ENCODE measurements around the gene COL4A4.

DNA sequence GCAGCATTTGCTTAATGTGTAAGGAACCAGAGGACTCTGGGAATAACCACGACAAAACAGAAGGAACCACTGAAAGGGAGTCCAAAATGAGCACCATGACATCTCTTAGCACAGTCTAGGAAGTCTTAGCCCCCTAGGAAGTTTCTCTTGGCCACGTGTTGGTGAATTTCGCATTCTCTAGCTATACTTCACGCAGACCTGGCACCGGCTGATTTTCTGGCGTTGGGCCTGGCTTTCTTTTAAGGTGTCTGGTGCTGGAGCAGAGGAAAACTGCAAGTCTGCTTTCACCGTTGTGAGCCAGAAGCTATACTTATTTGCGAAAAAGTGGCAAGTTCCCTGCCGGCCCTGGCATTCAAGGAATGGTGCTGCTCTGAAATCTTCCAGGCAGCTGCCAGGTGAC is 156.9 kb downstream of the COL4A4 start:
- TF ChIP-seq, protein P1, sequence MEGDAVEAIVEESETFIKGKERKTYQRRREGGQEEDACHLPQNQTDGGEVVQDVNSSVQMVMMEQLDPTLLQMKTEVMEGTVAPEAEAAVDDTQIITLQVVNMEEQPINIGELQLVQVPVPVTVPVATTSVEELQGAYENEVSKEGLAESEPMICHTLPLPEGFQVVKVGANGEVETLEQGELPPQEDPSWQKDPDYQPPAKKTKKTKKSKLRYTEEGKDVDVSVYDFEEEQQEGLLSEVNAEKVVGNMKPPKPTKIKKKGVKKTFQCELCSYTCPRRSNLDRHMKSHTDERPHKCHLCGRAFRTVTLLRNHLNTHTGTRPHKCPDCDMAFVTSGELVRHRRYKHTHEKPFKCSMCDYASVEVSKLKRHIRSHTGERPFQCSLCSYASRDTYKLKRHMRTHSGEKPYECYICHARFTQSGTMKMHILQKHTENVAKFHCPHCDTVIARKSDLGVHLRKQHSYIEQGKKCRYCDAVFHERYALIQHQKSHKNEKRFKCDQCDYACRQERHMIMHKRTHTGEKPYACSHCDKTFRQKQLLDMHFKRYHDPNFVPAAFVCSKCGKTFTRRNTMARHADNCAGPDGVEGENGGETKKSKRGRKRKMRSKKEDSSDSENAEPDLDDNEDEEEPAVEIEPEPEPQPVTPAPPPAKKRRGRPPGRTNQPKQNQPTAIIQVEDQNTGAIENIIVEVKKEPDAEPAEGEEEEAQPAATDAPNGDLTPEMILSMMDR (conservative IDR thresholded peaks at IDR 0.05; ENCODE audit: low read depth, low read length) = no peak
- no peak for TF ChIP-seq EZH2 (IDR thresholded peaks at IDR 0.05; ENCODE audit: low read length, unreplicated experiment)

Data from PC-3 (cell line).